ENCODE data around the gene ATF6B. TPM values are rescaled to one million over a fixed set of nuclear protein-coding genes. Genes with fewer than 3 reads are reported as not detected.

The ATF6B gene
- polyA plus RNA-seq (2014; cell fraction: cytosol; rRNA removed), result 30.2 and 31.3 TPM in 2 replicates
- 60.3 and 81.6 TPM in 2 replicates for polyA plus RNA-seq (2014; cell fraction: nucleus; rRNA removed)

DNA sequence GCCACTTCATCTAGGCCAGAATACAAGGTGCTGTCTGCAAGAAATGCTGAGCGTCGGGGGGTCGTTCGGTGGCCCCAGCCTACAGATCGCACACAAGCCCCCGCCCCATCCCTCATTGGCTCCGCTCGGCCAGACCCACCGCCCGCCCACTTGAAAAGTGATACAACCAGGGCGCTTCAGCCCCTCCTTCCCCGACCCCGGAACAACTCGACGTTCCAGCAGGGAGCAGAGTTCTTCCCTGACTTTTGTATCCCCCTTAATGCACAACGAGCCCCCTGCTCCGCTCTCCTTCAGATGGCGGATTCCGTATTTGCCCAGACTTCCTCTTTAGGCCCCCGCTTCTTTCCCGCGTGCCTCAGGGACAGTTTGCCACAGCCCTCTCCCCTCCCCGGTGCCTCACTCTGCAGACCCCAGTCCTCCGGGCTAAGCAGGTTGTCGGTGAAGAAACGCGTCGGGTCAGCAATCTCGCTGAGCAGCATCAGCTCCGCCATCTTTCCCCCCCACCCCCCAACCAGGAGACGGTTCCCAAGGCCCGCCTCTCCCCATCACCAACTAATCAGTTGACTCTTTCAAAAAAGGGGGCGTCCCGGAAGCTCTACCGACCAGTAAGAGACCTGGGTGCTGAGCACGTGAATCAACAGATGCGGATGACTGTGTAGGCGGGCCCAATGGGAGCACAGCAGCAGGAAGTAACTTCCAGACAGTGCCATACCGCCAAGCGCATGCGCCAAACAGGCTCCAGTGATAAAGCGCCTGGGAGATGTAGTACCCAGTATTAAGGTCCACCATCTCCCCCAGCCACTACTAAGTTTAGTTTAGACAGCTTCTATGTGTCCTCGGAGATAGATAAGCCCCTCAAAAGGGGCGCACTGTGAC is at the start of gene ATF6B:
TSS of gene ATF6B (minus strand) at position 530 of the 876 bp plus-strand sequence. CDS start at position 491, 39 bp downstream.
- peak; percentile 100 for DNase-seq (ENCODE audit: low spot score)

DNA sequence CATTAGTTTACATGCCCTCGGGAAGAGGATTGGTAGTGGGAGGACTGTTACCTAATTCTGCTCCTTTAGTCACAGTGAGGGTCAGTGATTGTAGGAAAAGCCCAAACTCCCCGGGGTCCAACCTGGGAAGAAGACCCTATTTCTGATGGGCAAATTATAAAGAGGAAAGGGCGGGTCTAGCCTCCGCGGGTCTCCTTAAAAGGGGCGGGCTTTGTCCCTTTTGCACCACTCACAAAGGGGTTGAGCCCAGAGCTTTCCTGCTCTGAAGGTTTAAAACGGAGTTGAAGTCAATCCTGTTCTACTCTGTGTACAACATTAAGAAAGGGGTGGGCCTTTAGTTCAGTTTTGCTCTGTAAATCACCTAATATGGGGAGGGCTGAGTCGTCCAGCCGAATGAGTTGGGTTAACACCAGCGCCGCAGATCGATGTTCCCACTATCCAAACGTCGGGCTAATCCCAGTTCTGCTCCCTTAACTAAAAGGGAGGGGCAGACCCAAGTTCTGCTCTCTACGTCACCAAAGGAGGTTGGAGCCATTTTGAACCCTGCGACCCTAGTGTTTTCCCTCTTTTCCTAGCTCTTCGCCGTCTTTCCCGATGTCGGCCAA is 49.2 kb upstream of the ATF6B start:
- peak; percentile 84 for DNase-seq (ENCODE audit: low spot score)

DNA sequence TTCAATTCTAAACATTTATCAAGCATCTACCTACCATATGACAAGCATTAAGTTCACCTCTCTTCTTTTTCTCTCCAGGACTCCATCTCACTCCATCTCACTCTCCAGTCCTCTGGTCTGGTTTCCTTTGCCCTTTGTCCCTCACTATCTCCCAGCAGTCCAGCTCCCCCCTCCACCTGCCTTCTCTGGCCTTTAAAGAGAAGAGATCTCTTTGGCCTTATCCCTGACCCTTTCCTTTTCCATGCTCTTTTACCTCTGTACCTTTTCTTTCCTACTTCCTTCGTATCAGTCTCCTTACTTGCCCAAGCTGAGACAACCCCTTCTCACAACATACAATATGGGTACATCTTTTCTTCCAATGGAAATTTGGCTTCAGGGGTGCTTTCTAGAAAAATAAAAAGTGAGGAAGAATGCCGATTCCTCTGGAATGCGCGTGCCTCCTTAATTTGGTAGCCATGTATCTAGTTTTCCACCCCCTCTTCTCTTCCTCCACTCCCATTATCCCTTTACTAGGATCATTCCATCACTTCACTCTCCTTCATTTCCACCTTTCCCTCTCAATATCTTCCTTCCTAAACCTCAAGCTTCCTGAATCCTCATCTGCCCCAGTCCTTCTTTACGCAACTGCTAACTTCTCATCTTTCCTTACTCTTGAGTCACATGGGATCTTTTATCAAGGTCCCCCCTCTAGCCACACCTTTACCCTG is 48.6 kb upstream of the ATF6B start:
- DNase-seq (ENCODE audit: low spot score), result no peak

DNA sequence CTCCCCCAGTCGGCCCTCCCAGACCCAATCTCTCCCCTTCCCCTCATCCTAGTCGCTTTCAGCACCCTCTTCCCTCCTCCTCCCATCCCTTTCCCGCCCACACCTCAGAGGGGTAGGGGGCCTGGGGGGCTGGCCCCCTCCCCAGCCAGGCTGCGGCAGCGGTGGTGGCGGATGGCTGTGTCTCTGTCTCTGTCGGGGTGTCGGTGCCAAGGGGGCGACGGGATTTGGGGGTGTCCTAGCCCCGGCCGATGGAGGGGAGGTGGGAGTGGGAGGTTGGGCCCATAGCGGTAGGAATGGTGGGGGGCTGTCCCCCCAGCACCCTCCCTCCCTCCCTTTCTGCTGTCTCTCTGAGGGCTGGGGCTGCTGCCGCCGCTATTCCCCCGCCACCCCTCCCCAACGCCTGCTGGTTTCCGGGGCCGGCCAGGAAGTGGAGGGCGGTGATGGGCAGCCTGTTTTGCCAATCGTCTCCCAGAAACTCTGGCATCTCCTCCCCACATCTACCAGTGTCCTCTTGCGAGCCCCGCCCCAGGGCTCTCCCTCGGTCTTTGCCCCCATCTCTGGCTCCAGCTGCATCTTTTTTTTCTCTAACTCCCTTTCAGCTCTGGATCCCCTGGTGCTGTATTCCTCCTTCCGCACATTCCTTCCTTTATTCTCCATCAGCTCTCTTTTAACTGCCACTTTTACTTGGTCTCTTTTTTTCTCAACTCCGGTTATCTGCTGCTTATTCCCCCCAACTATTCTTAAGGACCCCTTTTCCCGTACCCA is 47.8 kb upstream of the ATF6B start, which contains the start of gene AGPAT1:
TSS of gene AGPAT1 (minus strand) at position 374 of the 765 bp plus-strand sequence. CDS start 4,588 bp downstream, outside the sequence.
- peak; percentile 96 for DNase-seq (ENCODE audit: low spot score)

DNA sequence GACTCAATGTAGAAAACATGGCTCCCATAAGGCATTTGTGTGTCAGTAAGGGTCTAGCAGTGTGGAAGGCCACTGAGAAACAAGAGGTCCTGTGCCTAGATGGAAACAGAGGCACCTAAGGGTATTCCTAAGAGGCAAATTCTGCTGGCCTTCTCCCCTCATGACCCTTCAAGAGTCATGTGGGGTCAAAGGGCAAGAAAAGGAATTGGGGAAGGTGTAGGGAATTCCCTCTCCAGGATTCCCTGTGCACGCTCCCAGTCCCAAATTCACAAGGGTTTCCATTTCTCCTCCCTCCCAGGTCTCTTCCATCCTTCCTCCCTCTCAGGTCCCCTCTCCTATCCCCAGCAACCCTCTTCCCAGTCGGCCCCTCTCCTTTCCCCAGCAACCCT is 47.3 kb upstream of the ATF6B start:
- DNase-seq (ENCODE audit: low spot score), result no peak

DNA sequence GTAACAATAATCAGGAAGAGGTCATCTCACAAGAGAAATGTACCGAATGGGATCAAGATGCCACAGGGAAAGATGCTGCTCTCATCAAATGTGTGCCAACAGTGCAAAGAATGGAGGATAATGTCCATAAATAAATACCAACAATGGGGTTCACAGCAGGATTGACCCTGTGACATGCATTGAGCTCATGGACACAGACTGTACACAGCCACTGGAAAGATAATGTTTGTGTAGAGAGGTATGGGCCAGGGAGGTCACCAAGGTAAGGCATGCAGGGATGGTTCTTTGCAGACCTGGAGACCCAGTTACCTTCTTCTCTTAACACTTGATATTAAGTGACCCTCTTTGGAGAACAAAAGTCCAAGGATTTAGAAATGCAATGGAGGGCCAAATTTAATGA is 46.4 kb upstream of the ATF6B start:
- no peak for DNase-seq (ENCODE audit: low spot score)

DNA sequence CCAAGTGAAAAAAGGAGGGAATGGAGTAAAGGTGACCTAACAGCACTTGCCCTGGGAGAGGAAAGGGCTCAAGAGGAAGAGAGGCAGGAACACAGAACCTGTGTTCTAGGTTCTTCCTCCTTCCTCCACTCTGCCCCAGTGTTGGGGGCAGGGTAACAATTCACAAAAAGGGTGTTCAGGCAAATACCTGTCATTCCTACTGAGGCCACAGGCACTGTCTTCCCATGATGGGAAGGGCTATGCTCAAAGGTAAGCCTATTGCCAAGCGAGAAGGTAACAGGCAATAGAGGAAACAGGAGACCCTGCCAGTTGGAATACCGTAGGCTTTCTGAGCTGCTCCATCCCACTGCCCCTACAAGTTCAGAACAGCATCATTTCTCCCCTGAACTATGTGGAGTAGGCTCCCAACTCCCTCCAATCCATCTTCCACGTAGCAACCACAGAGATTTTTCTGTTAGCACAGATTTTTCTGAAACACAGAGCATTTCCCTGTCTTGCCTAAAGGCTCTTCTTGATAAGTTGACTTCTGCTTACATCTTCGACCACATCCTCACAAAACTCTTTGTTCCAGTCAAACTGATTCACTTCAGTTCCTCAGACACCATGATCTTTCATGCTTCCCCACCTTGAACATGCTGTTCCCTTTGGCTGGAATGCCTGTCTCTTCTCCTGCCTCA is 45.1 kb upstream of the ATF6B start:
- DNase-seq (ENCODE audit: low spot score), result no peak

DNA sequence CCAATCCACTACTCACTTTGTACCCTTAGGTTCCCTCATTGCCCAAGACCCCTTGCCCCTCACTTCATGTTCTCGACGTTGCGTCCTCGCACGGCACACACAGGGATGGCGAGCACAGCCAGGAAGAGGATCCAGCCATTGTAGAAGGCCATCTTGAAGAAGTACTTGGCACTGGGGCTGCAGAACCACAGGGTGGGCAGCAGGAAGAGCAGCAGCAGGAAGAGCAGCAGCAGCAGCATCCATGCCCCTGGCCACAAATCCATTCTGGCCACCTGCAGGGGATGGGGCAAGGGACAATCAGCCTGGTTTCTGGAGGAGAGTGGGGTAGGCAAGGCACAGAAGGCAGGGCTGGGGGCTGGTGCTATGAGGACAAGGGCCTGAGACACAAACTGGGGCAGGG is 43.2 kb upstream of the ATF6B start:
- DNase-seq (ENCODE audit: low spot score), result no peak

DNA sequence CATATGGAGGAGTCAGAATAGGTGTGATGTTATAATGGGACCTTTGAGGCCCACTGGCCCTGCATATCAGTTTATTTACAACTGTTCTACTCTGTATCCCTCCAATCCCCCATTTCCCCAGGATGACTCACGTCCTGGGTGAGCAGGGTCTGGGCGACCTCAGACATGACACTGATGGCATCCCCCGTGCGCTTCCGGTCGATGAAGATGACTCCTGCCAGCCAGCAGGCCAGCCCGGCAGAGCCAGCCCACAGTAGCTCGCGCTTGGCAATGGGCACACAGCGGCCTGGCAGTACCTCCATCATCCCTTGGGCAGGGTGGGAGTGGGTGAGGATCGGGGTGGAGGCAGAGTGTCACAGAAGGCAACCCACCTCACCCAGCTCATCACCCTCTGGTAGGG is 42.2 kb upstream of the ATF6B start:
- no peak for DNase-seq (ENCODE audit: low spot score)

DNA sequence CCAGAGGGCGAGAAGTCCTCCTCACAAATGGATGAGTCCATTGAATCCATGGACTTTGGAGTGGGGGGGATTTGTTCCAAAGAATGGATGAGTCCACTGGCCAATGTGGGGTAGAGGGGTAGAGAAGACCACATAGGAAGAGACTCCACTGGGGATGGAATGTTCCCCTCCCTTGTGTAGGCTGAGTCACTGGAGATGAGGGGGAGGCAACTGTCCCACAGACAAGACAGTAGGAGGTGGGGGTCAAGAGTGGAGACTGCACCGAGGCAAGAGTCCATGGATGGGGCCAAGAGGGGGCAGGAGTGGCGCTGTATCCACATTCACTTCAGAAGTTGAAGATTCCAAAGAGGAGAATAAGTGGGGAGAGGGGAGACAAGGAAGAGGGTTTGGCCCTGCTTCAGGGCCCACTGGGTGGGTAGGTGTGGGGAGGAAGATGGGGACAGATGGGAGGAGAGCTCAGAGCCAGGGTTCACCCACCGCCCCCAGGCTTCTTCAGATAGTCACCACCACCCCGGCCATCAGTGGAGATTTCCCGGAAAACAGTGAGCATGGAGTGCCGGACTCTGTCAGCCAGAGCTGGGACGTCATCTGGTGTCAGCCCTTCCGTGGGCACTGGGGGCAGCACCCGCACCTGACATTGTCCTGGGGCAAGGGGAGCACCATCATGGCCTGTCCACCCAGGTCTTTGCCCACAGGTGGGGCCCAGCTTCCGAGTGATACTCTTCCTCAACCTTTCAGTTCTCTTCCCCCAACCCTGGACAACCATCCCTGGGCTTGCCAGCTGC is 41.0 kb upstream of the ATF6B start:
- DNase-seq (ENCODE audit: low spot score), result no peak

DNA sequence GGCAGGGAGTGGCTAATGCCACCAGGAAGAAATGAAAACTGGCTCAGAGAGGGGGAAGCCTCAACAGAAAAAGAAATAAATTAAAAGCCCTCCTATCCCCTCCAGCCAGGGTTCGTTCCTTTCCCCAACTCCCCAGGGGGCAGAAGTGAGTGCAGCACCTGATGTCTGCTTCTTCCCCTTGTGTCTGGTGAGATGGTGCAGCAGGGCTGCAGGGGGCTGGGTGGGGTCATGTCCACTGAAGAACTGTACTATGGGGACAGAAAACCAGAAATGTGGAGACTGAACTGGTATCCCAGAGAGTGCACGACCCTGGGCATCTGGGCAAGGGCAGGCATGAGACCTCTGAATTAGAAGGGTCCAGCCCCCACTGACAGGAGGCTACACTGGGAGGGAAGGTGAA is 40.3 kb upstream of the ATF6B start:
- no peak for DNase-seq (ENCODE audit: low spot score)

DNA sequence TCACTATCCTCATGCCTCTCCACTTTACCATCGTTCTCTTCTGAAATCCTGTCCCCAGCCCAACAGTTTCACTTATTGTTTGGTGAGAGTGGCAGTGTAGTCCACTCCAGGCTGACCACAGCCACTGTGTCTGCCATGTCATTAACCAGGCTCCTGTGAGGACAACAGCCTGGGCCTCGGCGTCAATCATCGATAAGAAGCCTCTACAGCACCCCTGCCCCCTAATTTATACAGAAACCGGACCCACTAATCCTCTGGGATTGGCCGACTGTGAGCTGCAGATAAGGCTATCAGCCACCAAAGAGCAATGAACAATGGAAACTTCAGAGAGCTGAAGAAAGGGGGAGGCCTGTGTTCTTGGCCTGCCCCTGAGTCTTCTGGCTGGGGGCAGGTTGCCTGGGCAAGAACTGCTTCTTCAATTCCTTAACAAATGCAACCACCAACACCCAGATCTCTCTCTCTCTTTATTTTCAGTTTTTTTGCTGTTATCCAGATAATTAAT is 39.8 kb upstream of the ATF6B start:
- no peak for DNase-seq (ENCODE audit: low spot score)

DNA sequence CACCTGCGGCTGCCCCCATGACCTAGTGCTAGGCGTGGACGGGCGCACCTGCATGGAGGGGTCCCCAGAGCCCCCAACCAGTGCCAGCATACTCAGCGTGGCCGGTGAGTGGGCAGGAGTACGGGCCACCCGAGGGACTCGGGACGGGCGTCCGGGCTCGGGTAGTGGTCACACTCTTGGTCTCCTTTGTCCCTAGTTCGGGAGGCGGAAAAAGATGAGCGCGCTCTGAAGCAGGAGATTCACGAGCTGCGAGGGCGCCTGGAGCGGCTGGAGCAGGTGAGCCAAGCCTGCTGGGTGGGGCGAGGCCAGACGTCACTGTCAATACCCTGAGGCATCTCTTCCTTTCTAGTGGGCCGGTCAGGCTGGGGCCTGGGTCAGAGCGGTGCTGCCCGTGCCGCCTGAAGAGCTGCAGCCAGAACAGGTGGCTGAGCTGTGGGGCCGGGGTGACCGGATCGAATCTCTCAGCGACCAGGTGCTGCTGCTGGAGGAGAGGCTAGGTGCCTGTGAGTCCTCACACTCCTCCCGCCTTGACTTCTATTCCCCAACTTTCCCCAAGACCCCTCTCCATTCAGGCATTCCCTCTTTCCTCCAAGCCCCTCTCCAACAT is 39.2 kb upstream of the ATF6B start:
- DNase-seq (ENCODE audit: low spot score), result no peak

DNA sequence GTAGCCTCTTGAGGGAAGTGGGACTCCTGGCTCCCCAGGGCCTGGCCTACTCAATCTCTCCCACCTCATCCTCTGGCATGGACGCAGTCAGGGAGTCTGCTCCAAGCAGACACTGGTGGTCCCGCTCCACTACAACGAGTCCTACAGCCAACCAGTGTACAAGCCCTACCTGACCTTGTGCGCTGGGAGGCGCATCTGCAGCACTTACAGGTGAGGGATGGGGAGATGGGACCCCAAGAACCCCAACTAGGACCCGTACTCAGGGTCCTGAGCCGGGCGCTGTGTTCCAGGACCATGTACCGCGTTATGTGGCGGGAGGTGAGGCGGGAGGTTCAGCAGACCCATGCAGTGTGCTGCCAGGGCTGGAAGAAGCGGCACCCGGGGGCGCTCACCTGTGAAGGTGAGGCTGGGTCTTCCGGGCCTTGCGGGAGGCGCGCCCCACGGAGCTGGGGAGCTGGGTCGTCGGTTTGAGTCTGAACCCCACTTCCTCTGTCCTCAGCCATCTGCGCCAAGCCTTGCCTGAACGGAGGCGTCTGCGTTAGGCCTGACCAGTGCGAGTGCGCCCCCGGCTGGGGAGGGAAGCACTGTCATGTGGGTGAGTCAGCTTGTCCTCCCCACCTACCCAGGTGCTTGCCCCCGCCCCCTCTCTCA is 38.5 kb upstream of the ATF6B start:
- DNase-seq (ENCODE audit: low spot score), result no peak

DNA sequence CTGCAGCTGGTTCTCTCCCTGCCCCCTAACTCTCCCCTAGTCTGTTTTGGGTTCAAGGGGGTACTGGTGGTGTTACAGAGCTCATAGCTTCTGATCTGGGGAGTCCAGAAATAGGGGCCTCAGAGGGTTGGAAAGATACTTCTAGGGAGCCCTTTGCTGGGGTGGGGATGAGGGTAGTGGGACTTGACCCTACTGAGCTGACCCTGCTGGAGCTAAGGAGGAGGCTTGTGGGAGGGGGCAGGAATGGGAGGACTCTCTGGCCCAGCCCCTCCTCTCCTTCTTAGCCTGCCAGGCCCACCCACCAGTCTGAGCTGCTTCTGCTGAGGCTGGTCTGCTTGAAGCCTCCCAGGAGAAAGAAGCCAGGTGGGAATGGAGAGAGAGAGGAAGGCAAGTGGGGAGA is 36.2 kb upstream of the ATF6B start, which contains the start of gene EGFL8:
TSS of gene EGFL8 (plus strand) at position 301 of the 400 bp plus-strand sequence. CDS start 1,571 bp downstream, outside the sequence.
- no peak for DNase-seq (ENCODE audit: low spot score)

DNA sequence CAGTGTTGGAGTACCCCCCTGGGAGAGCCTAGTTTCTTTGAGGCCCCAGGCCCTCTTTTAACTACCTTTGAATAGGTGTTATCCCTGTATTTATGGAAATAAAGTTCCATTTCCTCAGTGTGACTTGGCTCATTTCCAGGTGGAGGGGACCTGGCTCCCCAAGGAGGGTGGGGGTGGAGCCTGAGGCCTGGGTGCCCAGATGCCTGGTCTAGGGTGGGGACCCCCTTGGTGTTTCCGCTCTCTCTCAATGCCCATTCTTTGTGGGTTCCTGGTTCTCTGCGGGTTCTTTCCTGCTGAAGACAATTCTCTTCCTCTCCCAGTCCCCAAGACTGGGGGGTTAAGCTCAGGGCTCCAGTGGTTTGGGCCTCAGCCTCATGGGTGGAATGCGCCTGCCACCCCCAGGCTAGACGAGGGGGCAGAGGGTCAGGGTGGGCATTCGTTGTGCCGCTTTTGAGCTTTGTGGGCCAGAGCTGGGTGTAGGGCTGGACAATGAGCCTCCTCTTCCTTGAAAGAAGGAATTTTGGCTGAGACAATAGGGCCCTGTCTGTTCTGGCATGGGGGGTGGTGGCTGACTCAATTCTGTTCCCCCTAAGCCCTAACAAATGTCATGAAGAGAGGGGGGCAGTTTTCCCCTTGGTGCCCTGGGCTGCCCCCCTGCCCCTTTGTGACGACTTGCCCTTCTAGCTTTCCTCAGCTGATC is 35.7 kb upstream of the ATF6B start:
- no peak for DNase-seq (ENCODE audit: low spot score)

DNA sequence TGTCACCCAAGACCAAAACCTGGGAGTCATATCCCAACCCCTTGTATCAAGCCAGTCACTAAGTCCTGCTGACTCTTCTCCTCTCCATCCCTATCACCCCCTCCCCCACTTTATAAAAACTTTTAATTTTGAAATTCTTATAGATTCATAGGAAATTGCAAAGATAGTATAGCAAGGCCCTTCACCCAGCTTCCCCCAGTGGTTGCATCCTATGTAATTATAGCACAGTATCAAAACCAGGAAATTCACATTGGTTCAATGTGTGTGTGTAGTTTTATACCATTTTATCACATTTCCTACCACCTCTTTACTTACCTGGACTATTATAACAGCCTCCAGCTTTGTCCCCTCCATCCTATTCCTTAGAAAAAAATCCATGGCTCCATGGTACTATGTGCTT is 30.0 kb upstream of the ATF6B start:
- DNase-seq (ENCODE audit: low spot score), result no peak

DNA sequence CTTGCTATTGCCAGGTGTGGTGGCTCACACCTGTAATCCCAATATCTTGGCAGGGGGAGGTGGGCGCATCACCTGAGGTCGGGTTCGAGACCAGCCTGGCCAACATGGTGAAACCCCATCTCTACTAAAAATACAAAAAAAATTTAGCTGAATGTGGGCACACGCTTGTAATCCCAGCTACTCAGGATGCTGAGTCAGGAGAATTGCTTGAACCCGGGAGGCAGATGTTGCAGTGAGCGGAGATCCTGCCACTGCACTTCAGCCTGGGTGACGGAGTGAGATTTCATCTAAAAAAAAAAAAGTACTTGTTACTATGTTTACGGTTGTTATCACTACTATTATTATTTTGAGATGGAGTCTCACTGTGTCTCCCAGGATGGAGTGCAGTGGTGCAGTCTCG is 28.8 kb upstream of the ATF6B start:
- no peak for DNase-seq (ENCODE audit: low spot score)
